Tibial nerve (tissue), 4 donors: Measurements from ENCODE around the gene DGKI.

ENCODE experiments used
- CTCF ChIP-seq, 5 experiments: fragments of 200-600 bp in 3 of 5; fragments of 450-650 bp in 2 of 5; sonication (generic) in 3 of 5; IDR thresholded peaks; one replicate each; pipeline ENCODE4 v1.5.1; 2016 to 2019; ENCODE audit warnings: antibody characterized with exemption in 5 of 5, mild to moderate bottlenecking in 3 of 5, moderate library complexity in 2 of 5
- EP300 ChIP-seq, 2 donors: sonication (generic); formaldehyde crosslinking; IDR thresholded peaks; one replicate each; pipeline ENCODE4 v1.6.1; 2017; ENCODE audit warnings: antibody characterized with exemption in 2 of 2, mild to moderate bottlenecking in 1 of 2

GRCh38 chr7:137890449-137890921 lies 43.7 kb upstream of the DGKI start:
- TF ChIP-seq EP300 (IDR thresholded peaks at IDR 0.05), result no peak
- TF ChIP-seq CTCF (IDR thresholded peaks at IDR 0.05), result no peak
